IMR-90 (cell line): ENCODE data around the gene CTIF.

Experiments
- CHD1 ChIP-seq: IDR thresholded peaks from 2 replicates; pipeline ENCODE4 v1.6.1; 2012; ENCODE audit warnings: low read depth, low read length, improper control_type of control experiment
- CTCF ChIP-seq: conservative IDR thresholded peaks from 2 replicates; pipeline ENCODE4 v1.5.1; 2012; ENCODE audit warnings: mild to moderate bottlenecking, low read depth, low read length, improper control_type of control experiment
- FOS ChIP-seq: fragments of 150-350 bp; IDR thresholded peaks from 2 replicates; pipeline ENCODE4 v1.6.1; 2016; ENCODE audit warnings: low read depth, low read length
- POLR2A ChIP-seq: IDR thresholded peaks from 2 replicates; pipeline ENCODE4 v1.6.1; 2012; ENCODE audit warnings: mild to moderate bottlenecking, low read depth, low read length
- RAD21 ChIP-seq: IDR thresholded peaks from 2 replicates; pipeline ENCODE4 v1.6.1; 2012; ENCODE audit warnings: low read length, improper control_type of control experiment
- RCOR1 ChIP-seq: IDR thresholded peaks from 2 replicates; pipeline ENCODE4 v1.6.1; 2012; ENCODE audit warnings: mild to moderate bottlenecking, low read length, improper control_type of control experiment; ENCODE audit not compliant: insufficient replicate concordance
- USF2 ChIP-seq: fragments of 150-350 bp; IDR thresholded peaks from 2 replicates; pipeline ENCODE4 v1.6.1; 2017; ENCODE audit warnings: mild to moderate bottlenecking, antibody characterized with exemption, low read length, low read depth

- TF ChIP-seq CTCF, result no peak
- TF ChIP-seq CHD1, result no peak
- no peak for TF ChIP-seq POLR2A
- no peak for TF ChIP-seq USF2
- TF ChIP-seq FOS, result no peak
- no peak for TF ChIP-seq RAD21
- TF ChIP-seq RCOR1, result no peak
Observed at GRCh38 chr18:48843596-48843995, 304.8 kb downstream of the CTIF start.
